ENCODE data around the gene PLS3.

PLS3 gene

GRCh38 chrX:115696939-115697338, 136.0 kb downstream of the PLS3 start:
- no peak for DNase-seq

GRCh38 chrX:115697806-115698205, 136.8 kb downstream of the PLS3 start:
- no peak for DNase-seq
